NCI-H146 treated with DMSO at 0.1 percent for 48 hours (cell line): ENCODE data around the gene ST6GALNAC3.
"Not testable (repeated sequence)": the region's sequence is repeated elsewhere in the genome, so short reads cannot be mapped to it uniquely, and the experiment has no call there.

Experiments
- DNase-seq: peaks from one replicate; lab custom pipeline; 2025; ENCODE audit not compliant: unreplicated experiment; lab: John Stamatoyannopoulos, UW

Gene ST6GALNAC3

DNA sequence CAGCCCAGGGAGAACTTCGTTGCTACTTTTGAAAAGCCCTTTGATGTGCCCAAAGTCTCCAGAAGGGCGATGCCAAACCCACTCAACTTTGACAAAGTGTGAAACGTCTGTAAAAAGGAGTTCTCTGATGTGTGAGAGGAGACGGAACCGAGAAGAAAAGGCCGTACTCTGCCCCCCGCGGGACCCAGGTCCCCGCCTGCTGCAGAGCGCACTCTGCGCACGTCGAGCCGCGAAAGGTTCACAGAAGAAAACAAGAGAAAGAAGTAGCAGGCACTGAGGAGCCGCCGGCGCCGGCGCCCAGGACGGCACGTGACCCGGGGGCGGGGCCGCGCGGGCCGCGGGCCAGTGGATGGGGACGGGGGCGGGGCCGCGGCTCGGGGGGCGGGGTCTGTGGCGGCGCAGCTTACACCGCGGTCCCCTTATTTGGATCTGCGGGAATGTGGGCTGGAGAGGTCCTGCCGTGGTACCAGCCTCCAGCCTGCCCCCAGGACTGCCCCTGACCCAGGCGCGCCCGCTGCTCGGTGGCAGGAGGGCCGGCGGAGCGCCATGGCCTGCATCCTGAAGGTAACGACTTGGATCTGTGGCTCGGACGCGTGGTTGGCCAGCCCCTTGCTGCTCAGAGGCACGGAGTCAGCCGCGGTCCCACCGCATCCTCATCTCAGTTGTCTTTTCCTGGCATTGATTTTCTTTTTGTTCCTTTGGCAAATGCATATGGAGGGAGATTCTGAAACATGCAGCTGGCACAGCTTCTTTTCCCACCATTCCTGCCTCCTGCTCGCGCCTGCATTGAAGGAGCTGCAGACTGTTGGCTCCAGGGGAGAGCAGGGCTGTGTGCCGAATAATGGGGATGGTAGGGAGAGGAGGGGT lies at the start of gene ST6GALNAC3:
ST6GALNAC3 (plus strand) TSS at position 426 of the 867 bp plus-strand sequence.
- DNase-seq, result peak; percentile 54

DNA sequence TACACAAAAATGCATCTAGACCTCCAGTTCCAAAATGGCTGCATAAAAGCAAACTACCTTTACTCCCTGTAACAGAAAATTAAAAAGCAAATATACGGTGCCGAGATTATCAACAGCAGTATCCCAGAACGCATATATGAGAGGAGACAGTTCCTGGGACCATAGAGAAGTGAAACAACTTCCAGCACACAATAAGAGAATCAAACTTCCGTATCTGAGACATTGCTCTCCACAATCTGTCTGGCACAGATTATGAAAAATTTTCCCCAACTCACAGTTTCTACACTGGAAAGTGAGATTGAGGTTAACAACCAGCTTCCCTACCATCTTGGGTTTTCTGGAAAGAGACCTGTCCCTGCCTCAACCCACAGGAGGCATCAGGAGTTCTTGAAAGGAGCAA lies 47.2 kb upstream of the ST6GALNAC3 start:
- DNase-seq, result no peak

DNA sequence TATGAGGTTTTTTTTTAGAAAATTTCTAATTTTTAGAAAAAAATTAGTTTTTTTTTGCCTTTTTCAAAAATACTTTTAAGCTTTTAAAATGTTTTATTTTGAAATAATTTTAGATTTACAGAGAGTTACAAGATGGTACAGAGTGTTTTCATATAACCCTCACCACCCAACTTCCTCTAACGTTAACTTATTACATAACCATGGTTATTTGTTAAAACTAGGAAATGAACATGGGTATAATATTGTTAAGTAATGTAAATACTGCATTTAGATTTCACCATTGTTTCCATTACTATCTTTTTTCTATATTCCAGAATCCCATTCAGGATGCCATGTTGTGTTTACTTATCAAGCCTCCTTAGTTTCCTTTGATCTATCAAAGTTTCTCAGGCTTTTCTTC lies 45.2 kb upstream of the ST6GALNAC3 start:
- no peak for DNase-seq

DNA sequence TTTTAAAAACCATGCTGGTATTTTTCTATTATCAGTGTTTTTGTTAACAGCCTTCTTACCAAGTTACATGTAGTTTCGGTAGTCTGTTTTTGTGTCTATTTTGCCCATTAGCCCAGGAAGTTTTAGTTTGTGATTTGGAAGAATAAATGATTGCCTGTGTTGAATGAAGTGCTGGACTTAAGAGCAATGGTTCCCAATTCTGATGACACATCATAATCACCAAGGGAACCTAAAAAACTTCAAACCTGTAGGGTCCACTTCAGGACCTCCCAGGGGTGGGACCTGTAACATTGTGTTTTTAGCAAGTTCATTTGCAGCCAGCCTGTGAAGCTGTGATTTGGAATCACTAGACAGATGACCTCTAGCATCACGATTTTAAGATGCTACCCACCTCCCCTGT lies 43.0 kb upstream of the ST6GALNAC3 start:
- no peak for DNase-seq

- DNase-seq, result no peak
Observed at GRCh38 chr1:76033800-76034475, 40.6 kb upstream of the ST6GALNAC3 start.

- DNase-seq, result no peak
Observed at GRCh38 chr1:76035053-76035452, 39.5 kb upstream of the ST6GALNAC3 start.

DNA sequence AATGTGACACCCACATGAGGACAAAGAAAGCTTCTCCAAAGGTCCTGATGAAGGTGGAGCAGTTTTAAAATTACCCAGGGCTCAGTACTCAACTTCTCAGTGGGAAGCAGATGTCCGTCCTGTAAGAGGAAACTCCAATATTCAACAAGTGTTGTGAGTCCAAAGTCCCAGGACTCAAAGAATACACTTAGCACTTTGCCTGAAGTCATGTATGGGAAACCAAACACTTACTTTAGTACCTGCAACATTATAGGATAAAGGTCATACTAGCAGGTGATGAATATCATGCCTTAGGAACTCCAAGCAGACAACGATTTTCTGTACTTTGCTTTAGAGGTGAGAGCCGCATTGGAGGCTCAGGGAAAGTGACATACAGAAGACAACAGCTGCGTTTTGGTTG lies 37.2 kb upstream of the ST6GALNAC3 start:
- no peak for DNase-seq

- no peak for DNase-seq
Observed at GRCh38 chr1:76038287-76039004, 36.1 kb upstream of the ST6GALNAC3 start.

DNA sequence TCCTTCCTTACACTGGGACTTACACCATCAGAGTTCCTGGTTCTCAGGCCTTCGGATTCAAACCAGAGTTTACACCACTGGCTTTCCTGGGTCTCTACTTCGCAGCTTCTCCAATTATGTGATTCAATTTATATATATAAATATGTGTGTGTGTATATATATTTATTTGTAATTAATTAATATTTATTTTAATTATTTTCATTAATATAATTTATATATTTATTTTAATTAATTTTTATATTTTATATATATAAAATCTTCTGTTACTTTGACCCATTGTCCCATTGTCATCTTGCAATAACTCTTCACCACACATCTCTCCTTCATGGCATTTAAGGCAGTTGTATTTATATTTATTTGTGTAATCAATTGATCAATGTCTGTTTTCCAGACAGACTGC lies 28.4 kb upstream of the ST6GALNAC3 start:
- DNase-seq, result no peak

DNA sequence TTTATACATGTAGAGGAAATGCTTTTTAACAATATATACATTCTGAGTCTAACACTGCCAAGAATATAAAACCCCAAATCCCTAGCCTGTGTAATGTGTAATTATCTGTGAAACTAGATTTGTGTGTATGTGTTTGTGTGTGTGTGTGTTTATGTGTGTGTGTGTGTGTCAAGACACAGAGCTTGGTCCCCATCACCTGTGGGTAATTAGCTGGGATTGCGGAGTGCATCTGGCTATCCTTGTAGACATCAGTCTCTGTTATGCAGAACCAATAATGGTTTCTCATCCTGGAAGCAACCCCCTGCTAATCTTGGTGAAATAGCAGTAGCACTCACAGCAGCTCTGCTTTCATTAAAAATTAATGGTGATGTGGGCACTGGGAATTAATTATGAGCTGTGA lies 26.3 kb upstream of the ST6GALNAC3 start:
- DNase-seq, result no peak

DNA sequence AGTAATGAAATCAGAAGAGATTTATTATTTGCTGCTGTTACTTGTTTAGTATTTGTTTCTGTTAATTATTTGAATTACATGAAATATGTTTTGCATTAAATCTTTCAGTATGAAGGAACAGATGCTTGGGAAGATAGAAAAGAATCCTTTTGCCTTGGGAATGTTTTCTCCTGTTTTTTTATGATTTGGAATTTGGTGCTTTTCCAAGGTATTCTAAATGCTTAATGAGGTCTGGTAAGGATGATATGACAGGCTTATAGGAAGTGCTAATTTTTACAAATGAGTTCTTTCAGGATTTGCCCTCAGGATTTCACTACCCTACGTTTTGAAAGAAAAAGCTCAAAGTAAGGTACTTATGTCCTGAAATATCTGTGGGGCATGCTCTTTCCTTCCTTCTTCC lies 25.6 kb upstream of the ST6GALNAC3 start:
- no peak for DNase-seq

- no peak for DNase-seq
Observed at GRCh38 chr1:76049498-76049897, 25.0 kb upstream of the ST6GALNAC3 start.

DNA sequence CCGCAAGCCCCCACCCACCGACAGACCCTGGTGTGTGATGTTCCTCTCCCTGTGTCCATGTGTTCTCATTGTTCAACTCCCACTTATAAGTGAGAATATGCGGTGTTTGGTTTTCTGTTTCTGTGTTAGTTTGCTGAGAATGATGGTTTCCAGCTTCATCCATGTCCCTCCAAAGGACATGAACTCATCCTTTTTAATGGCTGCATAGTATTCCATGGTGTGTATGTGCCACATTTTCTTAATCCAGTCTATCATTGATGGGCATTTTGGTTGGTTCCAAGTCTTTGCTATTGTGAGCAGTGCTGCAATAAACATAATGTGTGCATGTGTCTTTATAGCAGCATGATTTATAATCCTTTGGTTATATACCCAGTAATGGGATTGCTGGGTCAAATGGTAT lies 24.5 kb upstream of the ST6GALNAC3 start:
- not testable (repeated sequence) for DNase-seq

DNA sequence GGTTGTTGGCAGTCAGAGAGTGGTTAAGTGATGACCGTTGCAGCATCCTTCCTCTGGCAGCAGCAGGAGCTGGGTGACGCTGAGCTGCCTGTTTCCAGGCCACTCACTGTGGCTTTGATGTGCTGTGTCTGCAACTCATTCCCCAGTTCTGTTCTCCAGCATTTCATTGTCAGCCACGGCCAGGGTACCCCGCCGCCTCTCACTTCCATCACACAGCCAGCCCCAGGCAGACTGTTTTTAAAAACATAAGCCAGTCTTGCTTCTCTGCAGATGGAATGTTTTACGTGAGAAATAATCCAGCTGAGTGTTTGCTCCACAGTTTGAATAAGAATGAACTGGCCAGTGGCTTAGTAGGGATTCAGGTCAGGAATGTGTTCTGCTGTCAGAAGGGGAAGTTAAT lies 21.5 kb upstream of the ST6GALNAC3 start:
- DNase-seq, result no peak

DNA sequence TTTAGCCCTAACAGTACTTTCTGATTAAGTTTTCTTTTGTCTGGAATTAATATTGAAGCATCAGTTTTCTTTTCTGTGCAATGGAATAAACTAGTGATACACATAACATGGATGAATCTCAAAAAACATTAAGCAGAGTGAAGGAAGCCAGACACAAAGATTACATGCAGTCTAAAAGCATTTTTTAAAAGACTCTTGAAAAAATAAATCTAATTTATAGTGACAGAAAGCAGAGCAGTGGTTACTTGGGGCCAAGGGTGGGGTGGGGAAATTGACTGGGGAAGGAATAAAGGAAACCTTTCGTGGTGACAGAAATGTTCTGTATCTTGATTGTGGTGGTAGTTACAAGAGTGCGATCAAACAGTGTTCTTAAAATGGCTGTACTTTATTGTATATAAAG lies 20.2 kb upstream of the ST6GALNAC3 start:
- DNase-seq, result no peak

GRCh38 chr1:76055987-76056386 lies 18.6 kb upstream of the ST6GALNAC3 start:
- no peak for DNase-seq

- no peak for DNase-seq
Observed at GRCh38 chr1:76059451-76059850, 15.1 kb upstream of the ST6GALNAC3 start.

DNA sequence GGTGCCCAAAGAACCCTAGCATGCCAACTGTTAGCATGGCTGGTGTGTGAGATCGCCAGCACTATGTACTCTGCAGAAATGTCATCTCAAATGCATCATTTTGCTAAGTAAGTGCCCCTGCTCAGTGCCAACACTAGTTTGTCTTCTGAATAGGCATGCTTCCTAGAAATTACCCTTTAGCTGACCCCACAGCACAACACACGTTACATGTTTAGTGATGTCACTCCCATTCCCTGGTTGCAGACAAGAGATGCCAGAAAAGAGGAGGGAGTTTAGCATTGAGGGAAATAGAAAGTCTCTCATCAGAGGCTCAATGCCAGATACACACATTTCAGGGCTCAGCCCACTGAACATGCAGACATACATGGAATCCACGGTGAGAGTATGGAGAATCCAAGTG lies 9.3 kb upstream of the ST6GALNAC3 start:
- DNase-seq, result no peak

- no peak for DNase-seq
Observed at GRCh38 chr1:76066394-76066793, 8.2 kb upstream of the ST6GALNAC3 start.

GRCh38 chr1:76068542-76068941 lies 6.0 kb upstream of the ST6GALNAC3 start:
- no peak for DNase-seq

- no peak for DNase-seq
Observed at GRCh38 chr1:76068953-76069561, 5.5 kb upstream of the ST6GALNAC3 start.
